ENCODE measurements around the gene CABYR. TPM values are rescaled to one million over a fixed set of nuclear protein-coding genes. Genes with fewer than 3 reads are reported as not detected.

CABYR gene
- total and polyA plus RNA-seq, 2 donors (not counting 1 experiment from before 2014, with no cell fraction given): 7.3 to 14.0 TPM

DNA sequence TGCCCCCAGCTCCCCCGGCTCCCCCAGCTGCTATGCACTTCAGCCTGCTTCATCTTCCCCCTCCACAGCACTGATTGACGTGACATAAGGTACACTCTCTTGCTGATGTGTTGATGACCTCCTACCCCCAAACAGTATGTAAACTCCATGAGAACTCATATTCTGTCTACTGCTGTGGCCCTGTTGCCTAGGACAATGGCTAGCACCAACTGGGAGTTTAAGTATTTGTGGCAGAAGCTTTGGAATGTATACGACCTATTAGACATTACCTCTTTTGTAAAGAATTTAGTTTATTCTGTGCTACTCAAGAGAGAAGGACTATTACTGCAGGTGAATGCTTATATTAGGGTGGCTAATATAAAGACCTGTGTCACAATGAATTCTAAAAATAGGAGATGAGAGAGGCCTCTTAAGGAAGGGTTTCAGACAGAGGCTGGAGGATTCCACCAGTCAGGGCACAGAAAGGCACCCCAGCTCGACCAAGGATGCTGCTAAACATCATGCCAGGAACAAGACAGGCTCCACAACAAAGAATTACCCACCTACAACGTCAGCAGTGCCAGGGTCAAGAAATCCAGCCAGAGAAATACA, 60.6 kb downstream of the CABYR start:
- Histone ChIP-seq H3K27ac (ENCODE audit: insufficient read depth, low read length) (no peak overlapping the region), H3K9me3 (ENCODE audit: control insufficient read depth, insufficient read depth, low read depth, low read length) (no peaks in the 10 kb centered on the region), H3K9ac (ENCODE audit: insufficient read depth, low read length) (no peak overlapping the region), H3K79me2 (ENCODE audit: control insufficient read depth, insufficient read depth, low read length) (no peaks in the 10 kb centered on the region), H3K4me2 (ENCODE audit: extremely low read depth, insufficient read depth, low read length) (no peak overlapping the region), H3K4me1 (ENCODE audit: control insufficient read depth, extremely low read depth, insufficient read depth, low read length) (no peaks in the 10 kb centered on the region), H3K27me3 (ENCODE audit: control insufficient read depth, insufficient read depth, low read length) (no peaks in the 10 kb centered on the region), H4K20me1 (ENCODE audit: control insufficient read depth, extremely low read depth, insufficient read depth, low read length) (no peaks in the 10 kb centered on the region), H3K36me3 (ENCODE audit: control insufficient read depth, insufficient read depth, low read length) (no peaks in the 10 kb centered on the region), H2AFZ (ENCODE audit: low read length) (no peak overlapping the region), H3K4me3 (replicated peaks in 1 of 4; ENCODE audit: control extremely low read depth in 1 of 4, insufficient read depth in 1 of 4, low read depth in 3 of 4, low read length in 4 of 4) (no peak overlapping the region)
- DNase-seq (ENCODE audit: low read depth in 2 of 2): peak in 1 of 2 donors; percentile 52
- TF ChIP-seq CTCF (conservative IDR thresholded peaks at IDR 0.05 in 1 of 2, IDR thresholded peaks at IDR 0.05 in 1 of 2; ENCODE audit: low read depth in 1 of 2, low read length in 2 of 2) (no peak), EZH2 (IDR thresholded peaks at IDR 0.05; ENCODE audit: low read length, missing control alignments) (no peak)

GRCh38 chr18:24200494-24201290, 61.8 kb downstream of the CABYR start:
- TF ChIP-seq EZH2 (IDR thresholded peaks at IDR 0.05; ENCODE audit: low read length, missing control alignments) (no peak), CTCF (conservative IDR thresholded peaks at IDR 0.05 in 1 of 2, IDR thresholded peaks at IDR 0.05 in 1 of 2; ENCODE audit: low read depth in 1 of 2, low read length in 2 of 2) (no peak)
- no peak overlapping the region for H3K27ac ChIP-seq (ENCODE audit: insufficient read depth, low read length)
- H3K4me1 ChIP-seq (ENCODE audit: control insufficient read depth, extremely low read depth, insufficient read depth, low read length): no peaks in the 10 kb centered on the region
- no peak overlapping the region for H3K4me3 ChIP-seq (replicated peaks in 1 of 4; ENCODE audit: control extremely low read depth in 1 of 4, insufficient read depth in 1 of 4, low read depth in 3 of 4, low read length in 4 of 4)
- H3K79me2 ChIP-seq (ENCODE audit: control insufficient read depth, insufficient read depth, low read length): no peaks in the 10 kb centered on the region
- H2AFZ ChIP-seq (ENCODE audit: low read length): no peak overlapping the region
- H3K27me3 ChIP-seq (ENCODE audit: control insufficient read depth, insufficient read depth, low read length): no peaks in the 10 kb centered on the region
- H3K9me3 ChIP-seq (ENCODE audit: control insufficient read depth, insufficient read depth, low read depth, low read length): no peaks in the 10 kb centered on the region
- H3K36me3 ChIP-seq (ENCODE audit: control insufficient read depth, insufficient read depth, low read length): no peaks in the 10 kb centered on the region
- no peak for DNase-seq (ENCODE audit: low read depth in 2 of 2)
- H3K4me2 ChIP-seq (ENCODE audit: extremely low read depth, insufficient read depth, low read length): no peak overlapping the region
- no peaks in the 10 kb centered on the region for H4K20me1 ChIP-seq (ENCODE audit: control insufficient read depth, extremely low read depth, insufficient read depth, low read length)
- H3K9ac ChIP-seq (ENCODE audit: insufficient read depth, low read length): no peak overlapping the region

DNA sequence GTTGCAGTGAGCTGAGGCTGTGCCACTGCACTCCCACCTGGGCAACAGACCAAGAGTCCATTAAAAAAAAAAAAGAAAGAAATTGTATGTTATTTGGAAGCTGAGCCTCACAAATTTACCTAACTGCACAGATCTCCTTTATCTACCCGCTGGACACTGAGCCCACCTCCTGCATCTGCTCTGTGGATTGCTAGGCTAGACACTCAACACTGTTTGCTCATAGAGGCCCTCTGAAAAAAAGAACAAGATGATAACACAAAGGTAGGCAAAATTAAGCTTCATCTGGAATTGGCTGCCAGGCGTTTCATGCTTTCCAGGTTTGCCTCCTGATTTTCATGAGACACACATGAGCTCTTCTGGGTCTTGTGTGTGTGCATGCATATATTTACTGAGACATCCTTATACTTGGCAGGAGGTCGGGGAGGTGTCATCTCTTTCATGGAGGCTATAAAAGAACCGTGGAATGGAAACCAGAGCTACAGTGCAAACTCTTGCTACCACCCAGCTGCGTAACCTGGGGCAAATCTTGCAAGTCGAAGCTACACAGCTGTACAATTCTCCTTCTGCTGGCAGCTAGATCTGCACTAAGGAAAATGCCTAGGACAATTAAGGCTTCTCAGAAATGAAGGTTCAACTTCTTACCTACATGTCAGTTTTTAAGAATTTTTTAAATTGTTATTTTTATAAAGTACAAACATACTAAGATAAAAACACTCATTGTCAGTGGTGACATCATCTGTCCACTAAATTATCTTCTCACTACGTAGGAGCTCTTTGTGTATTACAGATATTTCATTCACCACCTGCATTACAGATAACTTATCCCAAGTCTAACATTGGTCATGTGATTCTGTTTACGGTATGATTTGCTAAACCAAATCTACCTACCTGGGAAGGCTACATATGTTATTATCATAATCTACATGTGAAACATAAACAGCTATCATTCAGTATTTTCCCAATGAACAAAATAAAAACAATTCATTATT, 63.1 kb downstream of the CABYR start:
- Histone ChIP-seq H3K79me2 (ENCODE audit: control insufficient read depth, insufficient read depth, low read length) (no peaks in the 10 kb centered on the region), H3K27ac (ENCODE audit: insufficient read depth, low read length) (no peak overlapping the region), H3K9ac (ENCODE audit: insufficient read depth, low read length) (no peak overlapping the region), H3K27me3 (ENCODE audit: control insufficient read depth, insufficient read depth, low read length) (no peaks in the 10 kb centered on the region), H3K4me2 (ENCODE audit: extremely low read depth, insufficient read depth, low read length) (no peak overlapping the region), H4K20me1 (ENCODE audit: control insufficient read depth, extremely low read depth, insufficient read depth, low read length) (no peaks in the 10 kb centered on the region), H3K4me3 (replicated peaks in 1 of 4; ENCODE audit: control extremely low read depth in 1 of 4, insufficient read depth in 1 of 4, low read depth in 3 of 4, low read length in 4 of 4) (no peak overlapping the region), H3K36me3 (ENCODE audit: control insufficient read depth, insufficient read depth, low read length) (no peaks in the 10 kb centered on the region), H3K4me1 (ENCODE audit: control insufficient read depth, extremely low read depth, insufficient read depth, low read length) (no peaks in the 10 kb centered on the region), H3K9me3 (ENCODE audit: control insufficient read depth, insufficient read depth, low read depth, low read length) (no peaks in the 10 kb centered on the region), H2AFZ (ENCODE audit: low read length) (no peak overlapping the region)
- no peak for DNase-seq (ENCODE audit: low read depth in 2 of 2)
- TF ChIP-seq CTCF (conservative IDR thresholded peaks at IDR 0.05 in 1 of 2, IDR thresholded peaks at IDR 0.05 in 1 of 2; ENCODE audit: low read depth in 1 of 2, low read length in 2 of 2) (no peak), EZH2 (IDR thresholded peaks at IDR 0.05; ENCODE audit: low read length, missing control alignments) (no peak)

Data from fibroblast of lung (primary cell).